Heart right ventricle (tissue), 16 donors: ENCODE results near the gene AMACR. TPM values are rescaled to one million over a fixed set of nuclear protein-coding genes. Genes with fewer than 3 reads are reported as not detected.

Experiments
- ATAC-seq, 8 donors: fragments of 200-7000 bp; cut with Tn5 transposase; one replicate each; pipeline ENCODE4 v1.9.1; 2020; ENCODE audit warnings: mild to moderate bottlenecking in 8 of 8, moderate library complexity in 8 of 8, moderate number of reproducible peaks in 1 of 8
- DNase-seq, 2 donors: peaks; one replicate each; pipeline ENCODE4 v3.0.0-alpha.2; 2020
- H3K27ac ChIP-seq, 10 donors: fragments of 200-600 bp; sonication (generic) in 2 of 10; one replicate each; pipeline versions ENCODE4 v1.5.0 to v1.8.0; 2020 to 2022; ENCODE audit warnings: mild to moderate bottlenecking in 3 of 10
- H3K27me3 ChIP-seq, 7 donors: fragments of 200-600 bp; one replicate each; pipeline ENCODE4 v1.8.0; 2021 to 2022; ENCODE audit warnings: mild to moderate bottlenecking in 2 of 7
- H3K36me3 ChIP-seq, 9 donors: fragments of 200-600 bp; sonication (generic) in 1 of 9; one replicate each; pipeline versions ENCODE4 v1.5.0 to v1.8.0; 2020 to 2022; ENCODE audit warnings: mild to moderate bottlenecking in 2 of 9
- H3K4me1 ChIP-seq, 9 donors: fragments of 200-600 bp; sonication (generic) in 1 of 9; one replicate each; pipeline versions ENCODE4 v1.5.0 to v1.8.0; 2020 to 2022; ENCODE audit warnings: mild to moderate bottlenecking in 4 of 9
- H3K4me3 ChIP-seq, 10 donors: fragments of 200-600 bp; sonication (generic) in 2 of 10; one replicate each; pipeline versions ENCODE4 v1.5.0 to v1.8.0; 2020 to 2022; ENCODE audit warnings: mild to moderate bottlenecking in 7 of 10, moderate library complexity in 2 of 10
- H3K9me3 ChIP-seq, 11 donors: fragments of 200-600 bp in 10 of 11; sonication (generic) in 2 of 11; one replicate each; pipeline versions ENCODE4 v1.5.0 to v1.8.0; 2013 to 2022; ENCODE audit warnings: mild to moderate bottlenecking in 2 of 11, control low read depth in 1 of 11, moderate library complexity in 1 of 11
- WGBS, 2 donors: extraction: QIAGEN DNeasy Blood & Tissue Kit; methylation state at CpG; one replicate each; pipeline ENCODE4 v1.1.7; 2013; ENCODE audit warnings: inconsistent platforms in 1 of 2; 5-methylcytosine and 5-hydroxymethylcytosine counted together
- intact Hi-C, 10 donors: fragments of 100-400 bp; cut with DNase I; formaldehyde crosslinking; loops; one replicate each; pipeline versions ENCODE4 v1.11.1 to v1.14.2; 2022
- polyA plus RNA-seq, 2 donors: library from polyadenylated mRNA; stranded (reverse); fragments of 200-250 nt; gene quantifications; one replicate each; pipeline ENCODE4 v1.2.3, GENCODE V29; 2013
- total RNA-seq, 10 donors: library from RNA; stranded (reverse); fragmentation: NEBNext Ultra II Directional in 3 of 10; extraction: Animal tissue kit (Norgen Biotek cat#: 25700) in 3 of 10; gene quantifications; one replicate each; pipeline versions ENCODE4 v1.2.1 to v1.2.4, GENCODE V29; 2021 to 2023
- TF ChIP-seq, protein P1 (sequence below), 9 donors: fragments of 200-600 bp; sonication (generic) in 2 of 9; IDR thresholded peaks; one replicate each; pipeline versions ENCODE4 v1.5.0 to v1.8.0; 2021 to 2022; ENCODE audit warnings: antibody characterized with exemption in 9 of 9, mild to moderate bottlenecking in 5 of 9, moderate library complexity in 1 of 9
- donor health status: Arrhythmogenic right ventricular cardiomyopathy.
- donor health status: ischemic (EF 13 %, LVEDD 7.1; RV severe dilation, severe dysfunction).
- donor health status: healthy with polysubstance abuse.
- donor health status: DM: no; HTN: yes; CAD: no.
- donor health status: DM: no; HTN: no; CAD: no.
- donor health status: ischemic (EF 25% LVEDD 6.9; RV normal size, moderate dysfunction).
- donor health status: ischemic (EF 25% LVEDD 5.7; RV mildly dilated, moderate dysfunction).
- donor health status: healthy.
- donor health status: DM: yes; HTN: yes; CAD: no.
- donor health status: Ischemic cardiomyopathy.
- donor health status: ischemic (EF 35%, LVEDD 5.7; RV mildly dilated, moderate dysfunction).
- donor health status: nonischemic (EF 11% LVEDD 7.7; RV severe dilation, severe dysfunction).
- donor health status: DM: yes; HTN: yes; CAD: no.
- donor health status: PGD.
- donor health status: ischemic (EF 29% LVEDD 5.4; RV normal size, mild dysfunction).
- donor health status: nonischemic (EF 23%, LVEDD 6.1; RV moderate dilation, normal function).

Gene AMACR
- total and polyA plus RNA-seq, 12 donors, result 3.0 to 16.2 (median 8.8) TPM

DNA sequence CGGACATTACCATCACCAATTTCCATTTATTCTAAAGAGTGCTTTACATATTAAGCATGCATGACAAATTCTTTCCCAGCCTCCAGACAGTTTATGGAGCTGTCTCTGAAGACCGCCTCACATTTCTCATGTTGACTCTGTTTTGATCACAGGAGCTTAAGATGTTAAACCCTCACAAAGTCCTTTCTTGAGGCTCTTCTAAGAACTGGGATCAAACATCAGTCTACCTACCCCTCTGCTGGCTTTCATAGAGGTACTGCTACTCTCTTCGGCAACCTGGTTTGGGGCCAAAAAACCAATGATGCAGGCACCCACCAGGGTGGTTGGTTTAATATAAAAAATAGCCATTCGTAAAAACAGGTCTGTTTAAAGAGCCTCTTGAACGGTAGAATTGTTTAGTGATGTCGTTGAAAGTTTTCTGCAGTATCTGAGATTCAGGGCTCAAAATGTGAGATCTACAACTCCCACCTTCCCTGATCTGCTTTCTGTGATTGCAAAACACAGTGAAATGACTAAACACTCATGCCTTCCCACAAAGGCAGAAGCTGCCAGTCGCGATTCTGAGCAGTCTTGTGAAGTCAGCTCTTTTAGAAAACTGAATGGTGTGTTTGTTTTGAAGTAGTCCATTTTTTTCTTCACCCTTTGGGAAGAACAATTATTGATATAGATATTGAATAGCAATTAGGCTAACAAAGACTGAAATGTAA, 68.1 kb downstream of the AMACR start:
- peaks cover 0 to 76% (median 72%) of the 10 kb centered on the region in 7 donors for H3K27me3 ChIP-seq
- H3K36me3 ChIP-seq, result no peaks in the 10 kb centered on the region
- no peak overlapping the region for H3K4me3 ChIP-seq
- H3K9me3 ChIP-seq, result no peaks in the 10 kb centered on the region
- TF ChIP-seq, protein P1, sequence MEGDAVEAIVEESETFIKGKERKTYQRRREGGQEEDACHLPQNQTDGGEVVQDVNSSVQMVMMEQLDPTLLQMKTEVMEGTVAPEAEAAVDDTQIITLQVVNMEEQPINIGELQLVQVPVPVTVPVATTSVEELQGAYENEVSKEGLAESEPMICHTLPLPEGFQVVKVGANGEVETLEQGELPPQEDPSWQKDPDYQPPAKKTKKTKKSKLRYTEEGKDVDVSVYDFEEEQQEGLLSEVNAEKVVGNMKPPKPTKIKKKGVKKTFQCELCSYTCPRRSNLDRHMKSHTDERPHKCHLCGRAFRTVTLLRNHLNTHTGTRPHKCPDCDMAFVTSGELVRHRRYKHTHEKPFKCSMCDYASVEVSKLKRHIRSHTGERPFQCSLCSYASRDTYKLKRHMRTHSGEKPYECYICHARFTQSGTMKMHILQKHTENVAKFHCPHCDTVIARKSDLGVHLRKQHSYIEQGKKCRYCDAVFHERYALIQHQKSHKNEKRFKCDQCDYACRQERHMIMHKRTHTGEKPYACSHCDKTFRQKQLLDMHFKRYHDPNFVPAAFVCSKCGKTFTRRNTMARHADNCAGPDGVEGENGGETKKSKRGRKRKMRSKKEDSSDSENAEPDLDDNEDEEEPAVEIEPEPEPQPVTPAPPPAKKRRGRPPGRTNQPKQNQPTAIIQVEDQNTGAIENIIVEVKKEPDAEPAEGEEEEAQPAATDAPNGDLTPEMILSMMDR (IDR thresholded peaks at IDR 0.05), result no peak
- 76 to 83% methylated on average over 8 of the region's 8 CpGs for WGBS, 2 donors
- ATAC-seq (no peak), DNase-seq (no peak)
- no peak overlapping the region for H3K27ac ChIP-seq
- intact Hi-C loops, result loop anchor here in 4 of 10 donors (10.0 kb wide), 2 partner anchors 475 to 505 kb away; no protein-coding TSS in a partner anchor
- H3K4me1 ChIP-seq, result peaks cover 0 to 19% (median 15%) of the 10 kb centered on the region in 9 donors

DNA sequence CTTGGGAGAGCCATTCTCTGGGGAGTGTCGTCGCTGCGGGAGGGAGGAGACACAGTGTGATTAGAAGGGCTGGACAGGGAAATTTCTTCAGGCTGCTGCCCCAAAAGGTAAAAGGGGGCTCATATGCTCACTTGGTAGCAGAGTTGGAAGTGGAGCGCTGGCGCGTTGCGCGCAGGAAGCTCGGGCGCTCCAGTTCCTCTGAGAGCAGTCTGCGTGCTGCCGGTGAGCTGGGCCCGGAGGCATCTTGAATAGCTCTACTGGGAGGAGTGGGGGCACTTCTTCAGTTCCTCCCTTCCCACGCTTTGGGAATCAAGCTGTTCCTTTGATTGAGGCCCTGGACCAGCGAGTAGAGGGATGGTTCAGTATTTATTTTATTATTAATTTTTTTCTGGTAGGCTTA, 69.0 kb downstream of the AMACR start:
- DNase-seq (no peak), ATAC-seq (no peak)
- Histone ChIP-seq H3K36me3 (no peaks in the 10 kb centered on the region), H3K4me3 (no peak overlapping the region), H3K9me3 (no peaks in the 10 kb centered on the region), H3K27me3 (peaks cover 0 to 76% (median 72%) of the 10 kb centered on the region in 7 donors), H3K27ac (no peak overlapping the region), H3K4me1 (peaks cover 0 to 19% (median 15%) of the 10 kb centered on the region in 9 donors)
- WGBS, 2 donors, result 10 to 11% methylated on average over 15 of the region's 15 CpGs
- TF ChIP-seq, protein P1 (IDR thresholded peaks at IDR 0.05), result no peak
- intact Hi-C loops, result loop anchor here in 4 of 10 donors (10.0 kb wide), 2 partner anchors 474 to 504 kb away; no protein-coding TSS in a partner anchor

DNA sequence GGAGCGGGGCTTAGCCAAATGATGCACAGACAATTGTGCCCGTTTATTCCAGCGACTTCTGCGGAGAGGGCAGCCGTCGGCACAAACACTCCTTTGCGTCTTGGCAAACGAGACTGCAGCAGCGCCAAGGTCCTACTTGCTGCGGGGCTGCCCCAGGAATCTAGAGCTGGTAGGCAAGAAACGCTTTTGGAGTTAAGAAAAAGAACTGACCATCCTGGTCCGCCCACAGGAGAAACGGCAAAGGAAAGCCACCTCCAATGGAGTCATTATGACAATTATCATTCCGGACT, 69.4 kb downstream of the AMACR start:
- 17 to 22% methylated on average over 14 of the region's 14 CpGs for WGBS, 2 donors
- Histone ChIP-seq H3K36me3 (no peaks in the 10 kb centered on the region), H3K27me3 (peaks cover 0 to 76% (median 71%) of the 10 kb centered on the region in 7 donors), H3K4me3 (no peak overlapping the region), H3K9me3 (no peaks in the 10 kb centered on the region), H3K4me1 (peaks cover 0 to 19% (median 15%) of the 10 kb centered on the region in 9 donors), H3K27ac (no peak overlapping the region)
- no peak for ATAC-seq
- intact Hi-C loops, result loop anchor here in 4 of 10 donors (10.0 kb wide), 2 partner anchors 474 to 504 kb away; no protein-coding TSS in a partner anchor
- no peak for DNase-seq
- TF ChIP-seq, protein P1 (IDR thresholded peaks at IDR 0.05), result no peak

DNA sequence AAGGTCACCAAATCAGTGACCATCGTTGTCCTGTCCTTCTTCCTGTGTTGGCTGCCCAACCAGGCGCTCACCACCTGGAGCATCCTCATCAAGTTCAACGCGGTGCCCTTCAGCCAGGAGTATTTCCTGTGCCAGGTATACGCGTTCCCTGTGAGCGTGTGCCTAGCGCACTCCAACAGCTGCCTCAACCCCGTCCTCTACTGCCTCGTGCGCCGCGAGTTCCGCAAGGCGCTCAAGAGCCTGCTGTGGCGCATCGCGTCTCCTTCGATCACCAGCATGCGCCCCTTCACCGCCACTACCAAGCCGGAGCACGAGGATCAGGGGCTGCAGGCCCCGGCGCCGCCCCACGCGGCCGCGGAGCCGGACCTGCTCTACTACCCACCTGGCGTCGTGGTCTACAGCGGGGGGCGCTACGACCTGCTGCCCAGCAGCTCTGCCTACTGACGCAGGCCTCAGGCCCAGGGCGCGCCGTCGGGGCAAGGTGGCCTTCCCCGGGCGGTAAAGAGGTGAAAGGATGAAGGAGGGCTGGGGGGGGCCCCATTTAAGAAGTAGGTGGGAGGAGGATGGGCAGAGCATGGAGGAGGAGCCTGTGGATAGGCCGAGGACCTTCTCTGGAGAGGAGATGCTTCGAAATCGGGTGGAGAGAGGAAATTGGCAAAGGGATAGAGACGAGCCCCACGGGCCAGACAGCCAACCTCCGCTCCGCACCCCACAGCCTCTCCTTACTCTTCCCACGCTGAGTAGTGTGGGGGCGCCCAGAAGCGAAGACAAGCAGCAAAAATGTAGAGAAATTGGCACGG, 69.9 kb downstream of the AMACR start:
- 14 to 21% methylated on average over 54 of the region's 54 CpGs for WGBS, 2 donors
- peaks cover 0 to 19% (median 15%) of the 10 kb centered on the region in 9 donors for H3K4me1 ChIP-seq
- peaks cover 0 to 80% (median 70%) of the 10 kb centered on the region in 7 donors for H3K27me3 ChIP-seq
- no peak overlapping the region for H3K4me3 ChIP-seq
- intact Hi-C loops, result loop anchor here in 4 of 10 donors (10.0 kb wide), 2 partner anchors 473 to 503 kb away; no protein-coding TSS in a partner anchor
- no peak for DNase-seq
- H3K36me3 ChIP-seq, result no peaks in the 10 kb centered on the region
- ATAC-seq, result no peak
- H3K27ac ChIP-seq, result no peak overlapping the region
- TF ChIP-seq, protein P1 (IDR thresholded peaks at IDR 0.05), result no peak
- no peaks in the 10 kb centered on the region for H3K9me3 ChIP-seq
